Type B pancreatic cell (in vitro differentiated cells): ENCODE measurements around the gene DENND4C. TPM values are rescaled to one million over a fixed set of nuclear protein-coding genes. Genes with fewer than 3 reads are reported as not detected.

Experiments used
- DNase-seq: peaks from one replicate; pipeline ENCODE4 v3.0.0; 2021; ENCODE audit warnings: mixed read lengths; ENCODE audit not compliant: unreplicated experiment; ENCODE audit errors: extremely low spot score
- H3K27ac Mint-ChIP-seq: 2 replicates; pipeline ENCODE4 v1.8.0; 2021; ENCODE audit warnings: mild to moderate bottlenecking, mixed read lengths
- H3K27me3 Mint-ChIP-seq: 2 replicates; pipeline ENCODE4 v1.8.0; 2021; ENCODE audit warnings: mixed read lengths
- H3K36me3 Mint-ChIP-seq: 2 replicates; pipeline ENCODE4 v1.8.0; 2021; ENCODE audit warnings: mixed read lengths
- H3K4me1 Mint-ChIP-seq: one replicate; pipeline ENCODE4 v1.8.0; 2021; ENCODE audit warnings: mixed read lengths; ENCODE audit not compliant: unreplicated experiment
- H3K4me3 Mint-ChIP-seq: 2 replicates; pipeline ENCODE4 v1.8.0; 2021; ENCODE audit warnings: mild to moderate bottlenecking, mixed read lengths
- H3K9me3 Mint-ChIP-seq: 2 replicates; pipeline ENCODE4 v1.8.0; 2021; ENCODE audit warnings: mixed read lengths
- total RNA-seq: library from RNA; stranded (reverse); gene quantifications from 2 replicates; pipeline ENCODE4 v1.2.1, GENCODE V29; 2021; ENCODE audit warnings: low replicate concordance
- TF ChIP-seq, protein P1 (sequence below): fragments of 200-600 bp; sonication (generic); conservative IDR thresholded peaks from 2 replicates; pipeline ENCODE4 v1.5.0; 2021; ENCODE audit warnings: antibody characterized with exemption, mild to moderate bottlenecking

DENND4C gene
- total RNA-seq, 1 donor from 2014 or later = 36.6 TPM

DNA sequence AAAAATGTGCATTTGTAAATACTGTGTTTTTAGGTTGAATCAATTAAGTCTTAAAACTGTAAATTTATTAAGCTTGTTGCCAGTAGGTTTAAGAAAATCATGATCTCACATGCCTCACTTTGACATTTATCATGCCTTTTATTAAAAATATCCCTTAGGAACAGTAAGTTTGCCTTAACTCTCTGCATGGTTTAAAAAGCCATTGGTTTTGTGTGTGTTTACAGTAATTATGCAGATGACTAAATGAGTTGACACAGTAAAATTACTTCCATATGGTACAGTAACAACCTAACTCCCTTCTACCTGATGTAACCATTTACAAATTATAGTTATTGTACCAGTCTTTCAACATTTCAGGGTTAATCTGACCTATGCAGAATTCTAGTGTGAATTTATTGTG lies 143.0 kb downstream of the DENND4C start:
- H3K36me3 Mint-ChIP-seq = peaks cover 39% of the 10 kb centered on the region
- no peak overlapping the region for H3K27ac Mint-ChIP-seq
- no peaks in the 10 kb centered on the region for H3K9me3 Mint-ChIP-seq
- H3K4me3 Mint-ChIP-seq = no peak overlapping the region
- TF ChIP-seq, protein P1, sequence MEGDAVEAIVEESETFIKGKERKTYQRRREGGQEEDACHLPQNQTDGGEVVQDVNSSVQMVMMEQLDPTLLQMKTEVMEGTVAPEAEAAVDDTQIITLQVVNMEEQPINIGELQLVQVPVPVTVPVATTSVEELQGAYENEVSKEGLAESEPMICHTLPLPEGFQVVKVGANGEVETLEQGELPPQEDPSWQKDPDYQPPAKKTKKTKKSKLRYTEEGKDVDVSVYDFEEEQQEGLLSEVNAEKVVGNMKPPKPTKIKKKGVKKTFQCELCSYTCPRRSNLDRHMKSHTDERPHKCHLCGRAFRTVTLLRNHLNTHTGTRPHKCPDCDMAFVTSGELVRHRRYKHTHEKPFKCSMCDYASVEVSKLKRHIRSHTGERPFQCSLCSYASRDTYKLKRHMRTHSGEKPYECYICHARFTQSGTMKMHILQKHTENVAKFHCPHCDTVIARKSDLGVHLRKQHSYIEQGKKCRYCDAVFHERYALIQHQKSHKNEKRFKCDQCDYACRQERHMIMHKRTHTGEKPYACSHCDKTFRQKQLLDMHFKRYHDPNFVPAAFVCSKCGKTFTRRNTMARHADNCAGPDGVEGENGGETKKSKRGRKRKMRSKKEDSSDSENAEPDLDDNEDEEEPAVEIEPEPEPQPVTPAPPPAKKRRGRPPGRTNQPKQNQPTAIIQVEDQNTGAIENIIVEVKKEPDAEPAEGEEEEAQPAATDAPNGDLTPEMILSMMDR = no peak
- DNase-seq = no peak
- peaks cover 14% of the 10 kb centered on the region for H3K4me1 Mint-ChIP-seq
- no peaks in the 10 kb centered on the region for H3K27me3 Mint-ChIP-seq

DNA sequence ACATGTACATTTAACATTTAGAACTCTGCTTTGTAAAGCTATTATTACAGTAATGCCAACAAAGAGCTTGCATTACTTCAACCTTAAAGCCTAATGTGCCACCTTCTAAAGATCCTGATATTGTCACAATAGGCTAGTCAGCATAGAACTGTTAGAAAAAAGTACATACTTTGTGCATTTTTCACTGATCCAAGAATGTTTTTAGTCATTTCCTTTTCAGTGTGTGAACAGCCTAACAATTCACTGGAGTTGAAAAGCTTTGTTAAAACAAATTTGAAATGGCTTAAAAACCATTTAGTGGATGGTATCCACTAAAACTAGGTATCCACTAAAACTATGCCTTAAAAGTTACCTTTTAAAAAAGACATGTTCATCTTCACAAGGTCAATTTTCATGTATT lies 145.0 kb downstream of the DENND4C start:
- peaks cover 17% of the 10 kb centered on the region for H3K4me1 Mint-ChIP-seq
- no peaks in the 10 kb centered on the region for H3K9me3 Mint-ChIP-seq
- peaks cover 50% of the 10 kb centered on the region for H3K36me3 Mint-ChIP-seq
- TF ChIP-seq, protein P1 = no peak
- no peak overlapping the region for H3K4me3 Mint-ChIP-seq
- H3K27ac Mint-ChIP-seq = peak overlapping the region; percentile 68
- DNase-seq = no peak
- no peaks in the 10 kb centered on the region for H3K27me3 Mint-ChIP-seq

DNA sequence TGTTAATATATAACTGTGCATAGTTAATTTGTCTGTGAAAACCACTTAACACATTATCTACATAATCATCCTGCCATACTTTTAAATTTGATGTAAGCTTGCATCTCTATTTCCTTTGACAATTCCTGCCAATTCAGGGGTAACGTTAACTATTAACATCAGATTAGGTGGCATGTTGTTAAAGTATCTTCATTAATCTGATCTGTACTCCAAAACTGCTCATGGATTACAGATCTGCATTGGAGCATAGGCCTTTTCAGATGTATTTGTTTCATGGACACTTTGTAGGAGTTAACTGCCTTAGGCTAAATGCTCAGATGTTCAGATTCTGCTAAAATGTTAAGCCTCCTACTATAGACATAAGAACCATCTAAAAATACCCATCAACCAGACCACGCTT lies 146.4 kb downstream of the DENND4C start:
- TF ChIP-seq, protein P1 = no peak
- Mint-ChIP-seq H3K4me1 (peaks cover 23% of the 10 kb centered on the region), H3K4me3 (peak overlapping the region; percentile 100), H3K9me3 (no peaks in the 10 kb centered on the region), H3K36me3 (peaks cover 47% of the 10 kb centered on the region), H3K27ac (peak overlapping the region; percentile 67), H3K27me3 (no peaks in the 10 kb centered on the region)
- no peak for DNase-seq

DNA sequence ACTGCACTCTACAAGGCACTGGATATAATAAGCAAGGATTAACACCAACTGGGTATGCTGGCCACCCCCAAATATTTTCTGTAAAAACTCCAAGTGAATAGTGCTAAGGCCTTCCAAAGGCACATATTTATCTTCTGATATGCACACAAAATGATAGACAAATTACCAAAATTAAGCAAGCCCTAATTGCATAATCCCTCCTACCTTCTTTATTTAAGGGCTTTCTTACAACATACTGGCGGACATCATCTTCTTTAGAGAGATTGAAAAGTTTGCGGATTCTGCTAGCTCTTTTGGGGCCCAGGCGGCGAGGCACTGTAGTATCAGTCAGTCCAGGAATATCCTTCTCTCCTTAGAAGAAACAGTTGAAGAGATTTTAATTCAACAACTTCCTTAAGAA lies 147.7 kb downstream of the DENND4C start:
- peaks cover 23% of the 10 kb centered on the region for H3K4me1 Mint-ChIP-seq
- H3K27me3 Mint-ChIP-seq = no peaks in the 10 kb centered on the region
- H3K4me3 Mint-ChIP-seq = peak overlapping the region; percentile 100
- H3K36me3 Mint-ChIP-seq = peaks cover 45% of the 10 kb centered on the region
- peak overlapping the region; percentile 99 for H3K27ac Mint-ChIP-seq
- no peak for DNase-seq
- TF ChIP-seq, protein P1 = no peak
- H3K9me3 Mint-ChIP-seq = no peaks in the 10 kb centered on the region

DNA sequence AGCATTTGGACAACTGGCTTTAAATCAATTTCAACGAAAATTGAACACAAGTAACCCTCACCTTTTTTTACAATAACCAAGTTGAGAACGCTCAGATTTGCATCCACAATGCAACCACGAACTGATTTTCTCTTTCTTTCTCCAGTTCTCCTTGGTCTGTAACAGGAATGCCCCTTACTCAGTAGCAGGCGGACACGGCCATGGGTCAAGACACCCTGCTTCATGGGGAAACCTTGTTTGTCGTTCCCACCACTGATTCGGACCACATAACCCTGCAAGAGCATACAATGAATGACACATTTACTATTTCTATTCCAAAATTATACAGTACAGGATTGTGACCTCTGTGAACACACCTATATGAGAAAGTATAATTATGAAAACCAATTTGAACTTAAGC lies 148.2 kb downstream of the DENND4C start:
- DNase-seq = no peak
- Mint-ChIP-seq H3K4me1 (peaks cover 23% of the 10 kb centered on the region), H3K27me3 (no peaks in the 10 kb centered on the region), H3K36me3 (peaks cover 43% of the 10 kb centered on the region), H3K4me3 (peak overlapping the region; percentile 100), H3K27ac (peak overlapping the region; percentile 99), H3K9me3 (no peaks in the 10 kb centered on the region)
- TF ChIP-seq, protein P1 = no peak

DNA sequence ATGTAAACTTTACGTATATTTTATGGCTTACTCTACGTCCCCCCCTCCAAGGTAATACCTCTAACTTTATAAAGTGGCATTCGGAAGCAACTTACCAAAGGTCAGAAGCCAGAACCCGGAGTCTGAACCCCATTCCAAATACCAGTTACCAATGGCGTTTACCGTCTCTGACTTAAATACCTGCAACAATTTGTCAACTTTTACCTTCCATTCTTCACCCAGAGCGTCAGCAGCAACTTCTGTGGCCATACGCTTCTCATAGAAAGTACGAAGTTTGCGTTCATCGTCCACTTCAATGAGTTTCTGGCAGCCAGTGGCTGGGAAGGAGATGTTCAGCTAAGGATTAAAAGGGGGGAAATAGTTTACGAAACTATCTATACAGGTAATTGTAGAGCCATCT lies 148.8 kb downstream of the DENND4C start:
- no peak for DNase-seq
- no peaks in the 10 kb centered on the region for H3K27me3 Mint-ChIP-seq
- H3K36me3 Mint-ChIP-seq = peaks cover 43% of the 10 kb centered on the region
- peak overlapping the region; percentile 99 for H3K27ac Mint-ChIP-seq
- H3K4me3 Mint-ChIP-seq = peak overlapping the region; percentile 100
- H3K9me3 Mint-ChIP-seq = no peaks in the 10 kb centered on the region
- TF ChIP-seq, protein P1 = no peak
- H3K4me1 Mint-ChIP-seq = peaks cover 23% of the 10 kb centered on the region
